ENCODE data around the gene ZC2HC1C.
"Not testable (repeated sequence)": the region's sequence is repeated elsewhere in the genome, so short reads cannot be mapped to it uniquely, and the experiment has no call there.

The ZC2HC1C gene

GRCh38 chr14:75094896-75095295, 25.5 kb downstream of the ZC2HC1C start:
- no peak for DNase-seq (ENCODE audit: low read depth)

DNA sequence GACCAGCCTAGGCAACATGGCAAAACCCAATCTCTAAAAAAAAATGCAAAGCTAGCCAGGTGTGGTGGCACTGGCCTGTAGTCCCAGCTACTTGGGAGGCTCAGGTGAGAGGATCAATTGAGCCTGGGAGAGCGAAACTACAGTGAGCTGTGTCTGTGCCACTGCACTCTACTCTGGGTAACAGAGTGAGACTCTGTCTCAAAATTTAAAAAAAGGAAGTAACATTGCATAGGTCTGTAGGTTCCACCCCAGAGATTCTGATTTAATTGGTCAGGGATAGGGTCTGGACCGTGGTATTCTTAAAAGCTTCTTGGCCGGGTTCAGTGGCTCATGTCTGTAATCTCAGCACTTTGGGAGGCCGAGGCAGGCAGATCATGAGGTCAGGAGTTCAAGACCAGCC, 26.2 kb downstream of the ZC2HC1C start:
- no peak for DNase-seq (ENCODE audit: low read depth)

DNA sequence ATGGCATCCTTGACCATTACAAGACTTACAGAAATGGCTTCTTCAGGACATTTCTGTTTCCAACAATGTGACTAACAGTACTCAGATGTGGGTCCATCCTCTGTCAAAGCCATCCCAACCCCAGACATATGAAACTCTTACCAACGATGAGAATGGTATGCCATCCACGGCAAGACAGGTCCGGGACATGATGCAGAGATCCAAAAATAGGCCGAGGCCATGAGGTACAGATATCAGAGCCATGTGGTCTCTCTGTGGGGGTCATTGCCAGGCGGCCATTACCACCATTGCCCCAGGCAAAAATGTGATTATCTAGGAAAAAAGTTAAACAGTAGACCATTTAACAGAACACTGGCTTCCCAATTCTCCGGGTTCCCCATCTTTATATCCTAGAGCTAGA, 27.5 kb downstream of the ZC2HC1C start:
- DNase-seq (ENCODE audit: low read depth) = no peak

GRCh38 chr14:75098212-75098611, 28.8 kb downstream of the ZC2HC1C start:
- DNase-seq (ENCODE audit: low read depth) = no peak

GRCh38 chr14:75098682-75099081, 29.2 kb downstream of the ZC2HC1C start:
- no peak for DNase-seq (ENCODE audit: low read depth)

DNA sequence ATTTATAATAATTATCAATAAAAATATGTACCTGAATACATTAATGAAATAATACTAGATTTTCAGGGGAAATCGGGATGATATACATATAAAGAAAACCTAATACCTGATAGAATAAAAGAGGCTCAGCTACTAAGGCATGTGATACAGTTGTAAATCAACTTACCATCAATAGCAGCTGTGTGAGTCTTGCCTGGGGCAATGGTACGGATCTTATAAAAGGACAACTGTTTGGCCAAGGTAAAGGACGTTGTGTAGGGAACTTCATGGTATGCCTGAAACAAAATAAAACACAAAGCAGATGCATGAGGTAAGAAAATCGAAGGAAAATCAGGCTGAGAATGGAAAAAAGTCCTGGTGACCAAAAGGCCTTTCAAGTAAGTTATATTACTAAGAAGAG, 32.0 kb downstream of the ZC2HC1C start:
- DNase-seq (ENCODE audit: low read depth) = no peak

- DNase-seq (ENCODE audit: low read depth) = no peak
These were observed 37.7 kb downstream of the ZC2HC1C start for GRCh38 chr14:75107186-75107585.

DNA sequence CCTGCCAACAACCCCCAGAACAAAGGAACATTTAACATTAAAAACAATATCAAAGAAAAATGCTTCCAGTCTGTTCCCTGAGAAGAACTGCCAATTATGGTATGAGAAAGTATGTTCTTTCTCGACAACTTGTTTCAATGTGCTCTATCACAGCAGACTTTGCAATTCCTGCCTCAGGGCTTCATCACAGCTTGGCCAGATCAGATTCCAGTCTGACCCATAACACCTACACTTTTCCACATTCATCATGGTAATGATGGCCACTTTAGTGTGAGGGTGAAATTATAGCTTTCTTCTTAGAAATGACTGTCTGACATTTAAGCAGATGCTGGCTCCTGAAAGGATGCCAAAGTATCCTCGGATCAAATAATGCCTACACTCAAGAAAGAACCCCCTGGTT, 40.4 kb downstream of the ZC2HC1C start:
- DNase-seq (ENCODE audit: low read depth) = no peak

DNA sequence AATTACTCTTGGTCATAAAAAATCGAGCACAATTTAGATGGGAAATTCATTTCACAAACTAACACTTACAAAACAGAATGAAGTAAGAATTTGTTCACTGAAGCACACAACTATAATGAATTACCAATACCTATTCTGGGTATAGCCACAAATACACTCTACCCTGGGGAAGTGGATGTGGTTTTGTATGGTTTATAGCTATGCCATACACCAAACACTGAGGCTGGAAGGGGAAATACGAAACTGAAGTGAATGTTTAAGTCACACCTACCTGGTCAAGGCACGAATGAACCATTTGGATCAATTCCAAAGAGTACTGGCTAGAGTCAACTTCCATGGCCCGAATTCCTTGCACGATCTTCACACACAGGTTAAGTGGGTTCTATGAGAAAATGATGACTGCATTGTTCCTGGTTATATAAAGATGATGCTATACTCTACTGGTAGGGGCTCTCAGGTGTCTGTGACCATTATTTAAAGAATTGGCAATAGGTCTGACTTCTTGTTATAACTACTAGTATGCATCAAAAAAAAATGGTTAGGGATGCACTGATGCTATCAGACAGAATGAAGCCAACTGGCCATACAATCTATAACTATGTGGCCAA, 44.6 kb downstream of the ZC2HC1C start:
- DNase-seq (ENCODE audit: low read depth) = no peak

DNA sequence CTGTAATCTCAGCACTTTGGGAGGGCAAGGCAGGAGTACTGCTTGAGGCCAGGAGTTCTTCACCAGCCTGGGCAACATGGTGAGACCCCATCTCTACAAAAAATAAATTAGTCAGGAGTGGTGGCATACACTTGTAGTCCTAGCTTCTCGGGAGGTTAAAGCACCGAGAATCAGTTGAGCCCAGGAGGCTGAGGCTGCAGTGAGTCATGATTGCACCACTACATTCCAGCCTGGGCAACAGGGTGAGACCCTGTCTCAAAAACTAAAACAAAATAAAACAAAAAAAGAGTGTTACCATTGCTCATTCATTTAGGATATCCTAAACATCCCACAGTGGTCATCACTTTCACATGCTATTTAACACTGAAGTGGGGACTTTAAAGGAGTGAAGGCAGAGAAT, 49.6 kb downstream of the ZC2HC1C start:
- DNase-seq (ENCODE audit: low read depth) = no peak

DNA sequence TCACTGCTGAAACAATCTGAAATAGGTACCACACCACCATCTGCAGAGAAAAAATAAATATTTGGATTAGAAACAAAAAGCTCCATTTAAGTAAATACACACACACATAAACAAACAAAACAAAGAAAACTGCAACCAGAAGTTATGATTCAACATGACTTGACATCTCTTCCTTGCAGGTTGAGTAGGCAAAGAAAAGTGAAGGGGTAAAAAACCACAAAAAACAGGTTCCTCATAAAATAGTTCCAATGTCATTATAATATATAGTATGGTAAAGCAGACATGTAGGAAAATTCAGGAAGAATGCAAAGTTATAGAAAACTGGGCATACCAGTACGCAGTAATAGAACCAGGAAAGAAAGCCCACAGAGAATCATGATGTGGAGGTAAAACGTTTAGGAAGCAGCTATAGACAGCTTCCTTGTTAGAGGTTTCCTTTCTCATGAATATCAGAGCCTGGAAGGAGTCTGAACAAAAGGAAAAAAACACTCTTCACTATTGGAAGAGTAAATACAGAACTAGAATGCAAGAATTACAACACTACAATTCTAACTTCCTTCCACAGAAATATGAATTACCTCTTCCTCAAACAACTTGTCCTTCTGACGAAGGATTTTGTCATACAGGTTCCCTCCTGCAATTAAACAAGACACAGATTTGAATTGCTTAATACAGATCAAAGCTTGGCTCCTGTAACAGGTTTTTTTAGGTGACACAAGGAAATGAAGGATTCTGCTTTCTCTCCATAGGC, 51.3 kb downstream of the ZC2HC1C start:
- DNase-seq (ENCODE audit: low read depth) = no peak

GRCh38 chr14:75121552-75121951, 52.1 kb downstream of the ZC2HC1C start:
- DNase-seq (ENCODE audit: low read depth) = no peak

DNA sequence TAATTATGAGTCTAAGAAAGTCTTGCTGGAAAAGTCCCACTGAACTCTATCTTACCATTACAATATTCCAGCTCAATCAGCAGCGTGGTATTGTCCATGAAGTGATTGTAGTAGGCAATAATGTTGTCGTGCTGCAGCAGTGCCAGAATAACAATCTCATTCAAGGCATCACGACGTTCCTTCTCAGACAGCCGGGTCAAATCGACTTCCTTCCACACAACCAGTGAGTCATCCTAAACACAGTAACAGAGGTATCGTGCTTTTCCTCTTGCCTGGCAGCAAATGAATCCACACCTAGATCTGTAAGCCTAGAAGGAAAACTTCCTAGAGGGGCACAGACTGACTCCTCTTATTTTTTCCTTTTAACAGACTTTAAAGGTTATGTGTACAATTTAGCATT, 54.5 kb downstream of the ZC2HC1C start:
- no peak for DNase-seq (ENCODE audit: low read depth)

DNA sequence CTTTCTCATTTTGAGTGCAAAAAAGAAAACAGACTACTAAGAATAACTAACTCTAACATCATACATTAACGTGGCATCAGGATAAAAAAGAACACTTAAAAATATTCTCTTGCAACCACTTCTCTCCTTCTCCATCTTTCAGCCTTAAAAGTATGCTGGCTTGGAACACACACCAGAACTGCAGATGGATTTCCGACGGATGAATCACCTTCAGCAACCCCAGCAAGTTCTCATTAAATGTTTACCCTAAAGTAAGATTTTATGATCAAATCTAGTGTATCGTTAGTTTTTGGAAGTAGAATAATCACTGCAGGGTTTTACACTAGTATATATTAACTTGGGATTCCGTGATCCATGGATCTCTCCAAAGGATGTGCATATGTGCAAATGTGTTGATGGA, 56.2 kb downstream of the ZC2HC1C start:
- no peak for DNase-seq (ENCODE audit: low read depth)

GRCh38 chr14:75126121-75126544, 56.7 kb downstream of the ZC2HC1C start:
- no peak for DNase-seq (ENCODE audit: low read depth)

DNA sequence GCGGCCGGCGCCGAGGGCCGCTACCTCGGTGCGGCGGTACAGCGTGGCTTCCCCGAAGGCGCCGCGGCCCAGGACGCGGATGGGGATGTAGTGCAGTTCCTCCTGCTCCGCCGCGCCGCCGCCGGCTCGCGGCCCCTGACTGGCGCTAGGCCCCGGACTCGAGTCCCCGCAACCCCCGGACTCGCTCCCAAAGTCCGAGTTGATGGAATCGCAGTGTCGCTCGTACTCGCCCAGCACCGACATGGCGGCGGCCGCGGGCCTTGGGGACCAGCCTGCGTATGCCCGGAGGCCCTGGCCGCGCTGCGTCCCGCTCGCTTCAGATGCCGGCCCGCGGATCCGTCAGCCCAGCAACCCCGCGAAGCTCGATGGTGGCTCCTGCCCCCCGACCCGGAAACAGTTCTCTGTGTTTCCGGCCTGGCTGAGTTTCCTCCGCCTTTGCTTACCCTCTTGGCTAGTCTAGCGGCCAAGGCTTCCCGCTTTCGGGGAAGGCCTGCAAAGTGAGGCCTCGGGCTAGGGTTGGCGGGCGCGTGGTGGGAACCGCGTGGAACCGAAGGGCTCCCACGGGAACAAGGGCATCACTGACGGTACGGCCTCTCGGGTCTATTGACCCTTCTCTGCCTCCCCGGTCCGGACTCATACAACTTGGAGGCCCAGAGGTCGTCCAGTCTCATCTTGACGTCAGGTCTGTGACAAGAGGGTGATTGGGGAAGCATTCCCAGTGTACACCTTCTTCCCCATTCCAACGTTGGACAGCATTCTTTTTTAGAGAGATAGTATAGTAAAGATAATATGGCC, 57.4 kb downstream of the ZC2HC1C start, which contains the start of gene NEK9:
TSS of gene NEK9 (minus strand) at position 370 of the 795 bp plus-strand sequence. CDS start at position 243, 127 bp downstream.
- peak; percentile 68 for DNase-seq (ENCODE audit: low read depth)

GRCh38 chr14:75127474-75127820, 58.0 kb downstream of the ZC2HC1C start:
- DNase-seq (ENCODE audit: low read depth) = not testable (repeated sequence)

GRCh38 chr14:75127903-75128595, 58.6 kb downstream of the ZC2HC1C start:
- DNase-seq (ENCODE audit: low read depth) = no peak

- DNase-seq (ENCODE audit: low read depth) = no peak
These were observed 59.2 kb downstream of the ZC2HC1C start for GRCh38 chr14:75128596-75128990.

Data from HS-27A (cell line).